GM12865 (cell line): Measurements from ENCODE around the gene MYO1C.
A peak's percentile ranks its signal among the peaks of the same experiment; 100 is the strongest.

ENCODE experiments used
- DNase-seq: peaks from one replicate; pipeline ENCODE4 v3.0.0; 2010; ENCODE audit warnings: low read depth
- H3K4me3 ChIP-seq: 2 replicates; pipeline ENCODE4 v1.5.1; 2011; ENCODE audit warnings: mild to moderate bottlenecking, low read depth, low read length, control low read depth
- TF ChIP-seq, protein P1 (sequence below): IDR thresholded peaks from 2 replicates; pipeline ENCODE4 v1.5.1; 2011; ENCODE audit warnings: low read length, control low read depth, low read depth, inconsistent platforms; ENCODE audit not compliant: insufficient read depth; ENCODE audit errors: missing control alignments

The MYO1C gene

DNA sequence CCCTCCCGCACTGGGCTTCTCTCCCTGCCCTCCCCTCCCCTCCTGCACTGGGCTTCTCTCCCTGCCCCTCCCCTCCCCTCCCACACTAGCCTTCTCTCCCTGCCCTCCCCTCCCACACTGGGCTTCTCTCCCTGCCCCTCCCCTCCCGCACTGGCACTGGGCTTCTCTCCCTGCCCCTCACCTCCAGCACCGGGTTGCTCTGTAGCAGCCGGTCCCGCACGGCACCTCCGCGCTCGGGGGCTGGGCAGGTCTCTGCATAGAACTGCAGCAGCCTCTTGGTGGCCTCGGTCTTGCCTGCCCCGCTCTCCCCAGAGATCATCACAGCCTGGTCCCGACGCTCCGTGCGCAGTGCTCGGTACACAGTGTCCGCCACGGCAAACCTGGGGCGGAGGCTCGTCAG lies 9.8 kb downstream of the MYO1C start:
- no peak for DNase-seq
- no peak overlapping the region for H3K4me3 ChIP-seq
- TF ChIP-seq, protein P1, sequence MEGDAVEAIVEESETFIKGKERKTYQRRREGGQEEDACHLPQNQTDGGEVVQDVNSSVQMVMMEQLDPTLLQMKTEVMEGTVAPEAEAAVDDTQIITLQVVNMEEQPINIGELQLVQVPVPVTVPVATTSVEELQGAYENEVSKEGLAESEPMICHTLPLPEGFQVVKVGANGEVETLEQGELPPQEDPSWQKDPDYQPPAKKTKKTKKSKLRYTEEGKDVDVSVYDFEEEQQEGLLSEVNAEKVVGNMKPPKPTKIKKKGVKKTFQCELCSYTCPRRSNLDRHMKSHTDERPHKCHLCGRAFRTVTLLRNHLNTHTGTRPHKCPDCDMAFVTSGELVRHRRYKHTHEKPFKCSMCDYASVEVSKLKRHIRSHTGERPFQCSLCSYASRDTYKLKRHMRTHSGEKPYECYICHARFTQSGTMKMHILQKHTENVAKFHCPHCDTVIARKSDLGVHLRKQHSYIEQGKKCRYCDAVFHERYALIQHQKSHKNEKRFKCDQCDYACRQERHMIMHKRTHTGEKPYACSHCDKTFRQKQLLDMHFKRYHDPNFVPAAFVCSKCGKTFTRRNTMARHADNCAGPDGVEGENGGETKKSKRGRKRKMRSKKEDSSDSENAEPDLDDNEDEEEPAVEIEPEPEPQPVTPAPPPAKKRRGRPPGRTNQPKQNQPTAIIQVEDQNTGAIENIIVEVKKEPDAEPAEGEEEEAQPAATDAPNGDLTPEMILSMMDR: no peak

DNA sequence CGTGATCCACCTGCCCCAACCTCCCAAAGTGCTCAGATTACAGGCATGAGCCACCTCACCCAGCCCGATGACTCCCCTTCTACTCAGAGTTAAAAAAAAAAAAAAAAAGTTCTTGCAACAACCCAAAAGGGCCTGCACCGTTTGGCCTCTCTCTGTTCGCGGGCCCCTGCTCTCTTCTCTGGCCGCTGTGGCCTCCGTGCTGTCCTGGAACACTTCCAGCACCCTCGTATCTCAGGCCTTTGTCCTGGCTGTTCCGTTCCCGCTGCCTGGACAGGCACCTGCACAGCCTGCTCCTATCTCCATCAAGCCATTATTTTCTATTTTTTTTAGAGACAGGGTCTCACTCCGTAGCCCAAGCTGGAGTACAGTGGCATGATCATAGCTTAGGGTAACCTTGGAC lies 10.8 kb downstream of the MYO1C start:
- TF ChIP-seq, protein P1: no peak
- DNase-seq: no peak
- no peak overlapping the region for H3K4me3 ChIP-seq

DNA sequence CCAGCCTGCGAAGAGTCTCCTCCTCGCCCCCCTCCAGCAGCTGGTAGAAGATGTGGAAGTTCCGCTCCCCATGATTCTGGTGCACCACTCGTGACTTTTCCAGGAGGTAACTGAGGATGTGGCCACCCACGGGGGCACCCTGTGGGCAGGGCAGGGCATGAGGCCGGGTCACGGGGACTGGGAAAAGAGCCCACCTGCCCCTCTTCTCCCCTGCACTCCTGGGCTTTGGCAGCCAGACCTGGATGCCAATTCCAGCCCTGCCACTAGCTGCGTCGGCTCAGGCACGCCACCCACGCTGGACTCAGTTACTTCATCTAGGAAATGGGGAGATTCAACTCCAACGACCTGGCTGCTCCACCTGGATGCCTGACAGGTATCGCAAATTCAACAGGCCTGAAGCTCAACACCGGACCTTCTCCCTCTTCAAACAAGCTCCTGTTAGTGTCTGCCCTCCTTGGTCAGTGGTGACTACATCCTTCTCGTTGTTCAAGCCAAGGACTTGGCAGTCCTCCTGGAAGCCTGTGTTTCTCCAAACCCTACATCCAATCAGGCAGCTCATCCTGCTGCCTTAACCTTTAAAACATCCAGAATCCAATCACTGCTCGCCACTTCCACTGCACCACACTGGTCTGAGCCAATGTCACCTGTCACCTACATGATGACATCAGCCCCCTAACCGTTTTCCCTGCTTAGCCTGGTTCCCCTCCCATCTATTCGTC lies 11.6 kb downstream of the MYO1C start:
- TF ChIP-seq, protein P1: no peak
- DNase-seq: no peak
- H3K4me3 ChIP-seq: no peak overlapping the region

DNA sequence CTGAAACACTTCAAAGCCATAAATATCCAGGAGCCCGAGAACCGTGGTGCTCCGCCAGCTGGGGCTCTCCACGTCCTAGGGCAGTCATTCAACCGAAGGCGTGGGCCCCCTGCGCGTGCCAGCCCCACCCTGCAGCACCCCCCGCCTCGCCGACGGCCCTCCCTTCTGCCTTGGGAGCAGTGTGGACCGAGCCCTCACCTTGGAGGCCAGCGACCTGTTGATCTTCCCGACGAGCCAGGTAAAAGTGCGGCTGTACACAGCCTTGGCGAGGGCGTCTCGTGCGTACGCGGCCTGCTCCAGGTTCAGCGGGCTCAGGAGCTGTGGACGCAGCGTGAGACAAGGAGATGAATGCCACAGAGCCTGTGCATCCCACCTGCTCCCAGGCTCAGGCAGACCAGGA lies 14.1 kb downstream of the MYO1C start:
- DNase-seq: no peak
- no peak overlapping the region for H3K4me3 ChIP-seq
- TF ChIP-seq, protein P1: no peak

DNA sequence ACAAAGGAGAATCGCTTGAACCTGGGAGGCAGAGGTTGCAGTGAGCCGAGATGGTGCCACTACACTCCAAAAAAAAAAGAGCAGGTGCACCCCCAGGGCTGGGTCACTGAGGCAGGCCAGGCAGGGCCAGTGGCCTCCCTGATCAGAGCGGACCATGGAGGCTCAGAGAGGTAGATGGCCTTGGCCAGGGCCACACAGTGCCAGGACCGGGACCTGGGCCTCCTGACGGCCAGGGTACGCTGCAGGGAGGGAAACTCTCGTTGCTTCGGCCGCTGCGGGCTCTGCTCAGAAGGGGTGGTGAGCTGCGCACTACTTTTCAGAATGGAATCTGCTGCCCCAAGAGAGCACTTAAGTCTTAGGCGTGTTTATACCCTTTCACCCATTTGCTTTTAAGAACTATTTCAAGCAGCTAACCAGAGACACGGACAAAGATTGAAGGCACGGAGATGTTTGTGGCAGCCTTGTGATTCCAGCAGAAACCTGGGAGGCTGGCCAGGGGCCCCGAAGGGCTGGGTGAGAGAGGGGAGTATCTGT lies 17.1 kb downstream of the MYO1C start:
- TF ChIP-seq, protein P1: no peak
- H3K4me3 ChIP-seq: peak overlapping the region; percentile 7
- DNase-seq: no peak

DNA sequence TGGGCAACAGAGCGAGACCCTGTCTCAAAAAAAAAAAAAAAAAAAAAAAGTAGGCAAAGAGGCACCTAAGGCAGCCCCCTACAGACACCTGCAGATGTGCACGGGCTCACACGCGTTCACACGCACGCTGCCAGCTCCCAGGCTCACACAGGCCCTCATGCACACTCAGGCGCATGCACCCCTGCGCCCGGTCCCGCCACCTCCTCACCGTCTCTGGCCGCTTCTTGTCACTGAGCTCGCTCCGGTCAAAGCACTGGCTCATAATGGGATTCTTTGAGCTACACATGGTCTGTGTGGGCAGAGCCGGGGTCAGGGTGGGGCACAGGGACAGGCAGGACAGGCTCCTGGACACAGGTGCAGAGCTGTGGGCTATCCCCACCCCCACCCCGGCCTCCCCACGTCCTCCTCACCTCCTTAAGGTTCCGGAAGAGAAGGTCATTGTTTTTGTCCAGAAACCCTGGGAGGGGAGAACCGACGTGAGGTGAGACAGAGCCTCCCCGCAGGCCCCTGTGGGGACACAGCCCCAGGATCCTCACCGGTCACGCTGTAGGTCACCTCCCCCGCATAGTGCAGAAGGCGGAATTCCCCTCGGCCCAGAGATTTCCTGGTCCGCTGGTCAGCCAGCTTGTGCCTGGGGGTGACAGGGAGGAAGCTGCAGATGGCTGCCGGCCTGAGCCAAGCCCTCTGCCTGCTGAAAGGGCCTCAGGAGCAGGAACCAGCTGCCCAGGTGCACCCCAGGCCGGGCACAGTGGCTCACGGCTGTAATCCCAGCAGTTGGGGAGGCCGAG lies 17.9 kb downstream of the MYO1C start:
- TF ChIP-seq, protein P1: no peak
- H3K4me3 ChIP-seq: peak overlapping the region; percentile 41
- DNase-seq: peak; percentile 85
